Measurements from ENCODE around the gene KIDINS220. TPM values are rescaled to one million over a fixed set of nuclear protein-coding genes. Genes with fewer than 3 reads are reported as not detected.

KIDINS220 gene
- total RNA-seq, 1 experiment from 2014 or later, result 20.1 TPM

DNA sequence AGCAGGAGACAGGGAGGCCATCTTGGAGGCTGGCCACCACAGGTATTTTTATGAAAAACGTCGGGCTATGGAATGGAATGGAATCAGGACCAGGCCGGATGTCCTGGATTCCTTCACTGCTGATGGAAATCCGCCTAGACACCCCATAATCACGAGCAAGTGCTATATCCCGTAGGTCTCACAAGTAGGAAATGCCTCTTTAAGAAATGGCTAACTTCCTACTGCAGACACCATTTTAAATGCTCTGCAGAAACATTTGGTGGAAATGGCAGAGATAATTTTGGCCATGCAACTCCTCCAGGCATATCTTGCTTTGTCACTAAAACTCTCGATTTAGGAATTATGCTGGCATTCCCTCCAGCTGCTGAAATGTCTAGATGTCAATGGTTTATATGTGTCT is 137.6 kb downstream of the KIDINS220 start (continued):
- TF ChIP-seq ZNF274 (IDR thresholded peaks at IDR 0.05; ENCODE audit: low read depth, low read length), result no peak
- TF ChIP-seq, protein P1, sequence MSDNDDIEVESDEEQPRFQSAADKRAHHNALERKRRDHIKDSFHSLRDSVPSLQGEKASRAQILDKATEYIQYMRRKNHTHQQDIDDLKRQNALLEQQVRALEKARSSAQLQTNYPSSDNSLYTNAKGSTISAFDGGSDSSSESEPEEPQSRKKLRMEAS (IDR thresholded peaks at IDR 0.05), result no peak
- no peak for TF ChIP-seq RAD21 (IDR thresholded peaks at IDR 0.05; ENCODE audit: low read depth)

DNA sequence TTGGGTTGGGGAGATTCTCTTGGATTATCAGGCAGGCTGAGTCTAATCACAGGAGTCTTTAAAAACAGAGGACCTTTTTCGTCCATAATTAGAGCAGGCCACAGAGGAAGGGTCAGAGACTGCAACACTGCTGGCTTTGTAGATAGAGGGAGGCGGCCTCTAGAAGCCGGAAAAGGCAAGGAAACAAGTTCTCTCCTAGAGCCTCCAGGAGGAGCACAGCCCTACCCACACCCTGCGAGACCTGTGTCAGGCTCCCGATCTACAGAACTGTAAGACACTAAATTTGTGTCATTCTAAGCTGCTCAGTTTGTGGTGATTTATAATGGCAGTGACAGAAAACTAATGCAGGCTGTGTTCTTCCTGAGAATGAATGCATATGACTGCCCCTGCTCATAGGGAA is 140.2 kb downstream of the KIDINS220 start:
- no peak overlapping the region for H3K27ac ChIP-seq (ENCODE audit: low read depth, low read length)
- CTCF ChIA-PET, result interaction anchor here (1.2 kb wide), 1 partner anchor 65 kb away, joined by 4 read pairs; no protein-coding TSS in a partner anchor
- peaks cover 0 to 12% of the 10 kb centered on the region in 2 experiments; a peak in 2 of 4 replicates for H3K4me1 ChIP-seq (ENCODE audit: control insufficient read depth in 1 of 2, insufficient read depth in 2 of 2, low read length in 2 of 2)
- H3K9me2 ChIP-seq (ENCODE audit: insufficient read depth), result no peaks in the 10 kb centered on the region
- POLR2A ChIA-PET, result no interaction called here
- H3K9ac ChIP-seq (ENCODE audit: low read length), result no peak overlapping the region
- TF ChIP-seq SP1 (IDR thresholded peaks at IDR 0.05; ENCODE audit: low read depth) (no peak), YY1 (IDR thresholded peaks at IDR 0.05; ENCODE audit: extremely low read depth, insufficient replicate concordance, low read depth, low read length) (no peak), POLR2AphosphoS5 (IDR thresholded peaks at IDR 0.05; ENCODE audit: low read depth, low read length) (no peak), ELF1 (IDR thresholded peaks at IDR 0.05; ENCODE audit: borderline replicate concordance, low read depth) (no peak), ZFX (IDR thresholded peaks at IDR 0.05) (no peak), CBX3 (IDR thresholded peaks at IDR 0.05; ENCODE audit: low read depth) (no peak), EZH2phosphoT487 (IDR thresholded peaks at IDR 0.05; ENCODE audit: borderline replicate concordance) (no peak)
- TF ChIP-seq, protein P1 (IDR thresholded peaks at IDR 0.05), result no peak
- TF ChIP-seq, protein P2, sequence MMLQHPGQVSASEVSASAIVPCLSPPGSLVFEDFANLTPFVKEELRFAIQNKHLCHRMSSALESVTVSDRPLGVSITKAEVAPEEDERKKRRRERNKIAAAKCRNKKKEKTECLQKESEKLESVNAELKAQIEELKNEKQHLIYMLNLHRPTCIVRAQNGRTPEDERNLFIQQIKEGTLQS (IDR thresholded peaks at IDR 0.05), result no peak
- no TSS peak for BruUV-seq (replicated peaks)
- intact Hi-C loops (cut with micrococcal nuclease), result no loop called here
- no peaks in the 10 kb centered on the region for H3K36me3 ChIP-seq (ENCODE audit: control insufficient read depth in 1 of 2, insufficient read depth in 2 of 2, low read length in 2 of 2)
- H4K20me1 ChIP-seq (ENCODE audit: insufficient read depth), result no peaks in the 10 kb centered on the region
- RAD21 ChIA-PET (ENCODE audit: low non-redundant PET in 1 of 2, low total read pairs in 2 of 2, uncharacterized antibody in 2 of 2, unreplicated experiment in 2 of 2), result no interaction called here
- H3K79me2 ChIP-seq (ENCODE audit: insufficient read depth, low read length), result no peaks in the 10 kb centered on the region
- H3K4me3 ChIP-seq (replicated peaks in 1 of 2; ENCODE audit: low read depth in 1 of 2, low read length in 2 of 2), result no peak overlapping the region
- H3K9me3 ChIP-seq (ENCODE audit: control insufficient read depth in 1 of 2, insufficient read depth in 1 of 2, low read depth in 1 of 2, low read length in 2 of 2), result no peaks in the 10 kb centered on the region
- H3K4me2 ChIP-seq (ENCODE audit: low read length), result no peak overlapping the region
- no peak for ATAC-seq
- H2AFZ ChIP-seq (ENCODE audit: low read depth, low read length, poor library complexity, severe bottlenecking), result no peak overlapping the region
- no peak for DNase-seq (ENCODE audit: low read depth, low spot score)
- no peaks in the 10 kb centered on the region for H3K27me3 ChIP-seq (ENCODE audit: insufficient read depth, low read length)
